ENCODE measurements around the gene NOPCHAP1. TPM values are rescaled to one million over a fixed set of nuclear protein-coding genes. Genes with fewer than 3 reads are reported as not detected.
A peak's percentile ranks its signal among the peaks of the same experiment; 100 is the strongest.

Gene NOPCHAP1
- total RNA-seq, 1 experiment from 2014 or later = 37.8 TPM

DNA sequence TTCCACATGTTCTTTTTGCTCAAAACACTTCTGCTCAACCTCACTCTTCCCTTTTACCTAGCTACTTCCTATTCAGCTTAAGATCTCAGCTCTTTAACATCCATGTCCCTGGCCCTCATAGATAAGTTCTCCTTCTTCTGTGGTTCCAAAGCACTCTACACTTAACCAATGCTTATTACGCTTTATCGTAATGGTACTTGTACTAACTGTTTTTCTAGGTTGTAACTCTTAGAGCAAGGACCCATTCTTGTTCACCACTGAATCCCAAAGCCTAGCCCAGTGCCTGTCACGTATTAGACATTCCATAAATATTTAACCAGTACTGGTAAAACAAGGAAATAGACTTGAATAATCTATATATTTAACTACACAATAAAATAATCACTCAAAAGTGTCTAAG lies 33.3 kb upstream of the NOPCHAP1 start:
- no peak overlapping the region for H2AFZ ChIP-seq (ENCODE audit: low read length)
- POLR2A ChIA-PET (ENCODE audit: unreplicated experiment) = no interaction called here
- H3K36me3 ChIP-seq (ENCODE audit: low read depth, low read length) = no peaks in the 10 kb centered on the region
- BruUV-seq (replicated peaks) = no TSS peak
- H3K9me3 ChIP-seq (ENCODE audit: low read length) = no peaks in the 10 kb centered on the region
- H3K4me2 ChIP-seq (ENCODE audit: low read length) = peak overlapping the region; percentile 54
- DNase-seq = peak; percentile 38
- no peak overlapping the region for H3K9ac ChIP-seq (ENCODE audit: low read length)
- H3F3A ChIP-seq (ENCODE audit: low read length, unreplicated experiment) = no peaks in the 10 kb centered on the region
- H3K27me3 ChIP-seq (ENCODE audit: low read length) = no peaks in the 10 kb centered on the region
- CTCF ChIA-PET = no interaction called here
- ATAC-seq = no peak
- peaks cover 38% of the 10 kb centered on the region for H3K4me1 ChIP-seq (ENCODE audit: insufficient read depth, low read length)
- intact Hi-C loops (cut with micrococcal nuclease) = loop anchor here (5.0 kb wide), 1 partner anchor 56 kb away; no protein-coding TSS in a partner anchor
- no peaks in the 10 kb centered on the region for H3K9me2 ChIP-seq (replicated peaks; ENCODE audit: low read length)
- H3K4me3 ChIP-seq (ENCODE audit: low read length) = no peak overlapping the region
- peaks cover 3% of the 10 kb centered on the region; the same call in 1 of the 2 replicates for H3K79me2 ChIP-seq (ENCODE audit: low read length)
- H4K20me1 ChIP-seq (ENCODE audit: low read length) = no peaks in the 10 kb centered on the region
- TF ChIP-seq EZH2 (IDR thresholded peaks at IDR 0.05; ENCODE audit: low read length, unreplicated experiment) (no peak), EZH2phosphoT487 (IDR thresholded peaks at IDR 0.05; ENCODE audit: borderline replicate concordance, low read length) (no peak)
- TF ChIP-seq, protein P1, sequence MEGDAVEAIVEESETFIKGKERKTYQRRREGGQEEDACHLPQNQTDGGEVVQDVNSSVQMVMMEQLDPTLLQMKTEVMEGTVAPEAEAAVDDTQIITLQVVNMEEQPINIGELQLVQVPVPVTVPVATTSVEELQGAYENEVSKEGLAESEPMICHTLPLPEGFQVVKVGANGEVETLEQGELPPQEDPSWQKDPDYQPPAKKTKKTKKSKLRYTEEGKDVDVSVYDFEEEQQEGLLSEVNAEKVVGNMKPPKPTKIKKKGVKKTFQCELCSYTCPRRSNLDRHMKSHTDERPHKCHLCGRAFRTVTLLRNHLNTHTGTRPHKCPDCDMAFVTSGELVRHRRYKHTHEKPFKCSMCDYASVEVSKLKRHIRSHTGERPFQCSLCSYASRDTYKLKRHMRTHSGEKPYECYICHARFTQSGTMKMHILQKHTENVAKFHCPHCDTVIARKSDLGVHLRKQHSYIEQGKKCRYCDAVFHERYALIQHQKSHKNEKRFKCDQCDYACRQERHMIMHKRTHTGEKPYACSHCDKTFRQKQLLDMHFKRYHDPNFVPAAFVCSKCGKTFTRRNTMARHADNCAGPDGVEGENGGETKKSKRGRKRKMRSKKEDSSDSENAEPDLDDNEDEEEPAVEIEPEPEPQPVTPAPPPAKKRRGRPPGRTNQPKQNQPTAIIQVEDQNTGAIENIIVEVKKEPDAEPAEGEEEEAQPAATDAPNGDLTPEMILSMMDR (conservative IDR thresholded peaks at IDR 0.05; ENCODE audit: low read depth, low read length) = no peak
- H3K27ac ChIP-seq (ENCODE audit: low read length) = 0 out of 2 replicates have a peak overlapping the region, but pooled peaks have one; percentile 4

DNA sequence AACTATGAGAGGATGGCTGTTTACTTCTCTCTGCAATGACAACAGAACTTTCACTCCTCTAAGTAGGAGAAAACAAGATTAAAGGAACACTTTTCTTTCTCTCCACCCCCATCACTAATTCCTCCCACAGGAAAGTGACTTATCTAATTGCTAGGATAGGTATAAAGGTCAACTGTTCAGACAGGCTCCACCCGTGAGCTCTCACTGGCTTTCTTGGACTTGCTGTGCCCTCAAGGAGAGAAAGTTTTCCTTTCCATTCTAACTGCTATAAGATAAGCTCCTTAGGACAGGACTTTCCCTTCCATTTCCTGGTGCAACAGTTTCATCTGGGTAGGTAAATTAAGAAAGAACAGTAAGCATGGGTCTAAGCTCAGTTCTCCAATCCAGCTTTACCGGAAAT lies 32.8 kb upstream of the NOPCHAP1 start:
- no peak overlapping the region for H3K9ac ChIP-seq (ENCODE audit: low read length)
- no peaks in the 10 kb centered on the region for H3K36me3 ChIP-seq (ENCODE audit: low read depth, low read length)
- H3K27me3 ChIP-seq (ENCODE audit: low read length) = no peaks in the 10 kb centered on the region
- no peaks in the 10 kb centered on the region for H4K20me1 ChIP-seq (ENCODE audit: low read length)
- H2AFZ ChIP-seq (ENCODE audit: low read length) = no peak overlapping the region
- TF ChIP-seq EZH2phosphoT487 (IDR thresholded peaks at IDR 0.05; ENCODE audit: borderline replicate concordance, low read length) = no peak
- no peak for TF ChIP-seq EZH2 (IDR thresholded peaks at IDR 0.05; ENCODE audit: low read length, unreplicated experiment)
- TF ChIP-seq, protein P1 (conservative IDR thresholded peaks at IDR 0.05; ENCODE audit: low read depth, low read length) = no peak
- DNase-seq (peak; percentile 19), ATAC-seq (no peak)
- H3K4me2 ChIP-seq (ENCODE audit: low read length) = peak overlapping the region; percentile 54
- no peaks in the 10 kb centered on the region for H3K9me3 ChIP-seq (ENCODE audit: low read length)
- intact Hi-C loops (cut with micrococcal nuclease) = loop anchor here (5.0 kb wide), 1 partner anchor 56 kb away; no protein-coding TSS in a partner anchor
- 0 out of 2 replicates have a peak overlapping the region, but pooled peaks have one; percentile 4 for H3K27ac ChIP-seq (ENCODE audit: low read length)
- ChIA-PET POLR2A (ENCODE audit: unreplicated experiment) (interaction anchor here (0.6 kb wide), 1 partner anchor 448 kb away, joined by 3 read pairs; no protein-coding TSS in a partner anchor), CTCF (no interaction called here)
- BruUV-seq (replicated peaks) = no TSS peak
- H3F3A ChIP-seq (ENCODE audit: low read length, unreplicated experiment) = no peaks in the 10 kb centered on the region
- peaks cover 38% of the 10 kb centered on the region for H3K4me1 ChIP-seq (ENCODE audit: insufficient read depth, low read length)
- peaks cover 3% of the 10 kb centered on the region; the same call in 1 of the 2 replicates for H3K79me2 ChIP-seq (ENCODE audit: low read length)
- no peaks in the 10 kb centered on the region for H3K9me2 ChIP-seq (replicated peaks; ENCODE audit: low read length)
- H3K4me3 ChIP-seq (ENCODE audit: low read length) = no peak overlapping the region

DNA sequence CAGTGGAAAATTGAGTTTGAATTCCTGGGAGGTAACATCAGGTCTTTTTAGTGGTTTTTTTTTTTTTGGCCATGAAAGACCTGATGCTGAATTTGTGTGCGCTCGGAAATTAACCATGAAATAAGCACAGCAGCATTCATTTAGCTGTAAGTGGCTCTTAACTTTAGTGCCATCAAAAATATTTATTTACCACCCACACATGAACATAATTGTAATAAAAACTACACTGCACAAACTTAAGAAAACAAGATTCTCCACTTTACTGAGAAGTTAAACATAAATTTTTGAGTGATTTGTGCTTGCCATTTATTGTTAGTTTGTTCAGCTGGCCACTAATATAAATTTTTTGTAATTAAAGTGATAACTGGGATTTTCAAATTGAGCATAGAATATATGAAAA lies 30.4 kb upstream of the NOPCHAP1 start:
- H3K4me1 ChIP-seq (ENCODE audit: insufficient read depth, low read length) = peaks cover 54% of the 10 kb centered on the region
- POLR2A ChIA-PET (ENCODE audit: unreplicated experiment) = interaction anchor here (0.6 kb wide), 1 partner anchor 35 kb away, joined by 3 read pairs; no protein-coding TSS in a partner anchor
- H3K9ac ChIP-seq (ENCODE audit: low read length) = no peak overlapping the region
- intact Hi-C loops (cut with micrococcal nuclease) = loop anchor here (2.0 kb wide), 1 partner anchor 69 kb away; no protein-coding TSS in a partner anchor
- no peak overlapping the region for H2AFZ ChIP-seq (ENCODE audit: low read length)
- H3F3A ChIP-seq (ENCODE audit: low read length, unreplicated experiment) = no peaks in the 10 kb centered on the region
- DNase-seq (no peak), ATAC-seq (no peak)
- no TSS peak for BruUV-seq (replicated peaks)
- no peaks in the 10 kb centered on the region for H4K20me1 ChIP-seq (ENCODE audit: low read length)
- H3K79me2 ChIP-seq (ENCODE audit: low read length) = no peaks in the 10 kb centered on the region; the same call in 1 of the 2 replicates
- H3K36me3 ChIP-seq (ENCODE audit: low read depth, low read length) = no peaks in the 10 kb centered on the region
- no peak overlapping the region for H3K4me2 ChIP-seq (ENCODE audit: low read length)
- no peak overlapping the region for H3K4me3 ChIP-seq (ENCODE audit: low read length)
- no peaks in the 10 kb centered on the region for H3K9me3 ChIP-seq (ENCODE audit: low read length)
- no peak overlapping the region for H3K27ac ChIP-seq (ENCODE audit: low read length)
- CTCF ChIA-PET = no interaction called here
- TF ChIP-seq, protein P1 (conservative IDR thresholded peaks at IDR 0.05; ENCODE audit: low read depth, low read length) = no peak
- TF ChIP-seq EZH2 (IDR thresholded peaks at IDR 0.05; ENCODE audit: low read length, unreplicated experiment) (no peak), EZH2phosphoT487 (IDR thresholded peaks at IDR 0.05; ENCODE audit: borderline replicate concordance, low read length) (no peak)
- H3K27me3 ChIP-seq (ENCODE audit: low read length) = no peaks in the 10 kb centered on the region
- no peaks in the 10 kb centered on the region for H3K9me2 ChIP-seq (replicated peaks; ENCODE audit: low read length)

Measured in PC-3 (cell line).